ENCODE results near the gene KY. TPM values are rescaled to one million over a fixed set of nuclear protein-coding genes. Genes with fewer than 3 reads are reported as not detected.

The KY gene
- total and polyA plus RNA-seq, 2 of the 13 experiments (the other 11 are each of a cell fraction or from before 2014, with no cell fraction given), result not detected

GRCh38 chr3:134594331-134594741 lies 56.5 kb downstream of the KY start:
- ATAC-seq (no peak), FAIRE-seq (no peak), DNase-seq (ENCODE audit: low spot score) (no peak)
- H3K4me1 ChIP-seq (ENCODE audit: insufficient read depth, low read length), result no peaks in the 10 kb centered on the region
- in situ Hi-C loops (cut with HindIII; ENCODE audit: extremely low pct_ligation_motif_present, low pct_unique_long_range_greater_than_20kb), result no loop called here
- WGBS (ENCODE audit: low lambda C conversion rate), result 0% methylated on average over 3 of the region's 8 CpGs
- POLR2A ChIA-PET, result no interaction called here
- no peaks in the 10 kb centered on the region for H3K79me2 ChIP-seq (ENCODE audit: insufficient read depth, low read length)
- H2AFZ ChIP-seq (ENCODE audit: low read length), result no peak overlapping the region
- H3K9me3 ChIP-seq (ENCODE audit: low read length), result no peaks in the 10 kb centered on the region
- no peak overlapping the region for H3K4me2 ChIP-seq (ENCODE audit: low read depth, low read length)
- intact Hi-C loops (cut with micrococcal nuclease; ENCODE audit: unreplicated experiment), result no loop called here
- no peak overlapping the region for H3K9ac ChIP-seq (ENCODE audit: insufficient read depth, low read depth, low read length)
- H3K27me3 ChIP-seq (ENCODE audit: control insufficient read depth in 1 of 2, insufficient read depth in 2 of 2, low read length in 2 of 2), result peaks cover 1 to 26% of the 10 kb centered on the region in 2 experiments; a peak in 2 of 5 replicates
- H3K27ac ChIP-seq (ENCODE audit: extremely low read length, insufficient read depth, low read length), result no peak overlapping the region
- no peak overlapping the region for H3K4me3 ChIP-seq (replicated peaks in 1 of 3; ENCODE audit: insufficient read depth in 1 of 3, low read depth in 2 of 3, low read length in 3 of 3)
- no peaks in the 10 kb centered on the region for H3K36me3 ChIP-seq (replicated peaks in 1 of 2; ENCODE audit: control insufficient read depth in 1 of 2, insufficient read depth in 2 of 2, low read length in 2 of 2)
- CTCF ChIA-PET (ENCODE audit: low intra/inter-chr PET ratio, low total read pairs), result no interaction called here
- no peak for TF ChIP-seq ATM (IDR thresholded peaks at IDR 0.05; ENCODE audit: borderline replicate concordance)
- no peak for TF ChIP-seq FLYWCH1 (CRISPR knock-in tag; IDR thresholded peaks at IDR 0.05)
- TF ChIP-seq RFX5 (IDR thresholded peaks at IDR 0.05; ENCODE audit: low read depth, low read length), result no peak
- TF ChIP-seq POLR2A (IDR thresholded peaks at IDR 0.05; ENCODE audit: insufficient read depth in 1 of 2, low read depth in 2 of 2, low read length in 2 of 2), result no peak
- TF ChIP-seq NR2F6 (IDR thresholded peaks at IDR 0.05), result no peak
- TF ChIP-seq NR2F6 (CRISPR knock-in tag; IDR thresholded peaks at IDR 0.05), result no peak
- TF ChIP-seq ZSCAN21 (CRISPR knock-in tag; IDR thresholded peaks at IDR 0.05; ENCODE audit: borderline replicate concordance), result no peak
- TF ChIP-seq MTA1 (CRISPR knock-in tag; IDR thresholded peaks at IDR 0.05; ENCODE audit: borderline replicate concordance), result no peak
- TF ChIP-seq SPEN (CRISPR knock-in tag; IDR thresholded peaks at IDR 0.05; ENCODE audit: low read depth), result no peak
- TF ChIP-seq MED1 (CRISPR knock-in tag; IDR thresholded peaks at IDR 0.05), result no peak
- TF ChIP-seq ZNF724P (CRISPR knock-in tag; IDR thresholded peaks at IDR 0.05; ENCODE audit: borderline replicate concordance), result no peak
- no peak for TF ChIP-seq ELF1 (CRISPR knock-in tag; IDR thresholded peaks at IDR 0.05)
- TF ChIP-seq KLF12 (CRISPR knock-in tag; IDR thresholded peaks at IDR 0.05; ENCODE audit: borderline replicate concordance), result no peak
- no peak for TF ChIP-seq SNAPC5 (CRISPR knock-in tag; IDR thresholded peaks at IDR 0.05; ENCODE audit: borderline replicate concordance)
- no TSS peak for BruUV-seq (replicated peaks)
- no peaks in the 10 kb centered on the region for H4K20me1 ChIP-seq (ENCODE audit: insufficient read depth, low read length)
